ENCODE results near the gene FBXL7.

Gene FBXL7

DNA sequence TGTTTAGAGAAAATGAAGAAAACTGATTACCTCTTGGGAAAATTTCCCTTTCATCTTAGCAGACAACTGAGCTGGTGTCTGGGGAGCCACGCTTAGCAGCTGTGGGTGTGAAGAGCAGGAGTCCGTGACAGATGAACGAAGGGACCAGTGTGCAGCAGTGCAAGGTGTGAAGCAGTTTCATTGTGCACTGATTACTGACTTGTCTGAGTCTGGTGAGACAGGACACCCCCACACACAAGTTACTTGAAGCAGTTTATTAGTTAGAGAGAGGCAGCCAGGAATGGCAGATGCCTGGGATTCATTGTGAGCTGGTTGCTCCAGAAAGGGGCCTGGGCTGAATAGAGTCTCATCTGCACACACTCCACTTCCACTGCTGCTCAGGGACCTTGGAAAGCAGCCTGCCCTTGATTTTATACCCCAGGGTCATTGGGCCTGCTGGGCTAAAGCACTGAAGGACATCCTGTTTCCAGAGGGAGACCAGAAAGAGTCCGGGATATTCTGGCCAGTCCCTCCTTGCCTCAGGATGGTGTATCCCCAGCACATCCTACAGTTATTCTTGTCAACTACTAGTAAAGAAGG lies 47.4 kb downstream of the FBXL7 start:
- no peak for DNase-seq

GRCh38 chr5:15549961-15550360 lies 50.0 kb downstream of the FBXL7 start:
- no peak for DNase-seq

DNA sequence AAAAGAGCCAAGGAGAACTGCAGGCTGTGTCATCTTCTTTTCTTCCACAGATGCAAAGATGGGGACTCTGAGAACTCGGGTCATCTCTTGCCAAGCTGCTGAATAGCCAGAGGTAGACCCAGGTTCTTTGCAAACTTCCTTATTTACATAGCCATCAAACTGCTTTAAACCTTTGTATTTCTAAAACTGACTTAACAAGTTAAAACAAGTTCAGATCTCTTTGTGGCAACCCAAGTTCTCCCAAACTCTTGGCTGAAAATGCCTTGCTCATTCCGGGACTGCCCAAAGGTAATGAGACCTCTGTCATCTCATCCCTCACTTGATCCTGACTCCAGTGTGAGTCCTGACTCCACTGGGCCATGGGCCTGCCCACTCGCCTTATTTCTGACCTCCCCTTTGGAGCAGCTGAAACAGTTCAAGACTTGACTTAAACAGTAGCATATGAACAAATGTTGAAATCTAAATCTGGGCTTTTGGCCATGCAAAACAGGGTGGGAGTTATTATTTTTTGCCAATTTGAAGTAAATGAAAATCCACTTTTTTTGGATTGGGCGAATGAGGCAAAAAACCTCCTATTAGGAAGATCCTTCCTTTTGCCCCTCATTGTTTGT lies 50.6 kb downstream of the FBXL7 start:
- DNase-seq: no peak

- DNase-seq: no peak
Measured at GRCh38 chr5:15551113-15551504, 51.1 kb downstream of the FBXL7 start.

GRCh38 chr5:15554542-15554941 lies 54.6 kb downstream of the FBXL7 start:
- DNase-seq: no peak

DNA sequence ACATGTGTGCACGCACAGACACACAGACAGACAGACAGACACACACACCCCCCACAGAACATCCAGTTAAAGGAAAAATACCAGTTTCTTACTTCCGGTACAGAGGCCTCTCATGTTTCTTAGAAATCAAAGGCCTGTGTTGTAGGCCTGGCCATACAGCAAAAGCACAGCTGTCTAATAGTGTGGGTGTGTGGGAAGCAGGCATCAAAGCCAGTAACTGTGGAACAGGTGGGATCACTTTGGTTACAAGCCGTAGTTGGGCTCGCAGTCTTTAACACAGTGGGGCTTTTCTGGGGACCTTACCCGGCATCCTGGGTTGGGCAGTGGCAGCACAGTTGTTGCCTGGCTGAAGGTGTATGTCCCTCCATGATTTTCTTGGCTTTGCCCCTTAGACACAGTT lies 55.2 kb downstream of the FBXL7 start:
- DNase-seq: no peak

DNA sequence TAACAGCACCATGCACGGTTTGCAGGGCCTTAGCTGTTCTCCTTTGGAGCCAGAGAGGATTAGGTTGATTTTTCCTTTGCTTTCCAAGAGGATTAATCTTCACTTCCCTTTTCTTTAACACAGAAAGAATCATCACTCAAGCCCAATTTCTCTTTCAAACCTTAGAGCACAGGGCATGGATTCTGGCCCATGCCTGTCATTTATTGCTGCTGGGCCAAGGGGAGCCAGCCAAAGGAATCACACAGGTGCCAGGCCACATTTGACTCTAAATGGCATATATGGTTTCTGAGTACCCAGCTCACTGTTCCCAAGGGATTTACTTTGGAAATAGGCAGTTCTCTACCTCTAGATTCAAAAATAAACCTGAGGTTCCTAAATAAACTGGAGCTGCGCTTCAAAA lies 58.3 kb downstream of the FBXL7 start:
- no peak for DNase-seq

GRCh38 chr5:15558681-15559080 lies 58.7 kb downstream of the FBXL7 start:
- DNase-seq: no peak

DNA sequence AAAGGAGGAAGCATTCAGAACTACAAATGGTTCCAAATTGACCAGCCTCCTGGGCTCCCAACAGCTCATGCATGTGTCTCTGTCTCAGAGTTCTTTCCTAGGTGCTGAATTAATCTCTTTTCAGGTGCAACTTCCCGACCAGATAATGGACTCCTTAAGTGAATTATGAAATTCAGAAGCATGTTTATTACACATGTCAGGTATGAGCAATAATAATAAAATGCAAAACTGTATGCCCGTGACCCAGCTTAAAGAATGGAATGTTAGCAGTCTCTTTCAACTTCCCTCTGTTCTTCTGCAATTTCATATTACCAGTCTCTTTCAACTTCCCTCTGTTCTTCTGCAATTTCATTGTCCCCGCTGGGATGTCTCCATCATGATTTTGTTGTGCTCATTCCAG lies 60.4 kb downstream of the FBXL7 start:
- DNase-seq: no peak

- no peak for DNase-seq
Measured at GRCh38 chr5:15564523-15564922, 64.5 kb downstream of the FBXL7 start.

DNA sequence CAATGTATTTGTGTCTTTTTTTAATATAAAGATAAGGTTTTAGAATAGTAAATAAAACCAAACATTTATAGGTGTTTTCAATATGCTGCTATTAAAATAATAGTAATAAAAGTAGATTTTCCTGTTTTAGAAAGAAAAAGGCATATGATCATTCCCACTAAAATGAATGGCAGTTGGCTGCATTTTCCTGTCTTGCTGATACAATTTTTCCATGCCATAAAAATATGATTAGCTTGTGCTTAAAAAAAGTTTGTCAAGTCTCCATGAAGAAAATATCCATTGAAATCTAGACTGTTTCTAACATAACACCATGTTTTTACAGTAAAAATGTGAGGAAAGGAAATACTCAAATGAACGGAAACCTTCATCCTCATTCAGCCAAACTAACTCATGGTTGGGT lies 65.0 kb downstream of the FBXL7 start:
- DNase-seq: no peak

DNA sequence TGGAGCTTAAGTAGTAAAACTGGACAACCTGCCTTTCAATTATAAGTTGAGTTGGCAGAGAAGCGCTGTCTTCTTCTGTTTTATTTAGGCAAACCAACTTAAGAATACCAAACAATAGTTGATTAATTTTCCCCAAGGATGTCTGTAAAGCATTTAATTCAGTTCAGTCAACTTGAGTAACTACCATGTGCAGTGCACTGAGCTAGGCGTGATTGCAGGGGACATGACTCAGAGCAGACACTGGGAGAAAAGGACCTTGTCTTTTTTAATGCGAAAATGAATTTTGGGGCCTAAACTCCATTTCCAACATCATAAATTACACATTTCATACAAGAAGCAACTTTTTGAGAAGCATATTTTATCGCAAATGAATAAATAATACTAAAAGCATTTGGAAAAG lies 66.3 kb downstream of the FBXL7 start:
- no peak for DNase-seq

DNA sequence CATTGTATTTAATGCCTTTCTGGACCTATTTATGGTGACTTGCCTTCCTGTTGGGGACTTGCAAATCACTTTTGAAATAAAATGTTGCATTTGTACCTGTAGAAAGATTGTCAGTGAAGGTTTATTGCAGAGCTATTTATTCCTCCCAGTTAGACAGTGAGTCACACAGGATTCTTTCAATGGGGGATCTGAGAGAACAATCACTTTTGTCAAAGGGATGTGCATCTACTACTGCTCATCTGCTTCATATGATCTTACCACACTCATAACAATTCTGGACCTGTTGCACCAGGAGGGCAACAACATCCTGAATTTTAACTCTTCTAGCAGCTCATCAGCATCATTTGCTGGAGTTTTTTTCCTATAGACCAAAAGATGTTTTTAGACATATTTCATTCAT lies 66.8 kb downstream of the FBXL7 start:
- no peak for DNase-seq

GRCh38 chr5:15570491-15570890 lies 70.5 kb downstream of the FBXL7 start:
- DNase-seq: no peak

- no peak for DNase-seq
Measured at GRCh38 chr5:15571081-15571480, 71.1 kb downstream of the FBXL7 start.

- DNase-seq: no peak
Measured at GRCh38 chr5:15571618-15572017, 71.6 kb downstream of the FBXL7 start.

DNA sequence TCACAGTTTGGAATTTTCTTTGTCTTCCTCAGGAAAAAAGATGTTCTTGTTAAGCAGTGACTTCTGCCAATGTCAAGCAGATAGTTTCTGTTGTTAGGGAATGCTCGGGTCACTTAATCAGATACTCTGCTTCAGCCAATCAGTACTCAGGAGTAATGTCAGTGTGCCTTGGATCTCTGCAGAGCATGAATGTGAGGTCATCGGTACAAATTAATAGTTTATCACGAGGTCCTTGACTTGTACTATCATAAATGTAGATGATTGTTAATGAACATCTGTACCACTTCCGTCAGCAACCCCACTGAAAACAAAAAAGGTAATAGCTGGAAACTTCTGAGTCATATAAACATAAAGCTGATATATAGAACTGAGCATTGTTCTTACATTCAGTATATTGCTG lies 73.6 kb downstream of the FBXL7 start:
- DNase-seq: no peak

DNA sequence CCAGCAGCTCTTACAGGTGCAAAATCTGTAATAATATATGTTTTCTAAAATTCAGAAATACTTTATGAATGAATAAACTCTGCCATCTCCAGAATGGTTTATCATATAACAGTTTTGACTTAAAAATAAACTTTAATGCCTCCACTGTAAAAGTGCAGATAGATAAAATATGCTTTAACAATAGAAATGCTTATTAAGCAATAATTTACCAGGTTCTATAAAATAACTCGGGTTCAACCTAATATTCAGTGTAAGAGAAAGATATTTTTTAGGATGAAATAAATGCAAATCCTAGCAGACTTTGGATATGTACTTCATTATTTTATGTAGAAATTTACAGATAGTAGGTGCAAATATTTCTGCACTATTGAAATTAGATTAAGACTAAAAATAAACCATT lies 74.1 kb downstream of the FBXL7 start:
- no peak for DNase-seq

DNA sequence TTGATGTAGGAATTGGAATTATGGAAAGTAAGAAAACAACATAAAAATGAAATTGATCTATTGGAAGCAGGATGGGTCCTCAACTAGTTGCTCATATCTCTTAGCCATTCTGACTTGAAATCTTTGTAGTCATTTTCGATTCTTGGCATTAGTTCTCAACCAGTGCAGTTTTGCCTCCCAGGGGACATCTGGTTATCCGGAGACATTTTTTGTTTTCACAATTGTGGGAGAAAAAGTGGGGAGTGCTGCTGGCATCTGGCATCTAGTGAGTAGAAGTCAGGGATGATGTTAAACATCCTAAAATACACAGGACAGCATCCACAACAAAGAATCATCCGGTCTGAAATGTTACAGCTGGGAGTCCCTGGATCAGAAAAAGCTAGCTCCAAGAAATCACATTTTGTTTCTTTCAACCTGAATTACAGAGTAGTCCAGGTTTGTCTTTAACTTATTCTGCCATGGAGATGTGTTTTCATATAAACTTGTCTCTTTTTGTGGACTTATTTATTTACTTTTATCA lies 74.9 kb downstream of the FBXL7 start:
- no peak for DNase-seq

- DNase-seq: no peak
Measured at GRCh38 chr5:15575666-15576065, 75.7 kb downstream of the FBXL7 start.

- no peak for DNase-seq
Measured at GRCh38 chr5:15577132-15577531, 77.2 kb downstream of the FBXL7 start.

DNA sequence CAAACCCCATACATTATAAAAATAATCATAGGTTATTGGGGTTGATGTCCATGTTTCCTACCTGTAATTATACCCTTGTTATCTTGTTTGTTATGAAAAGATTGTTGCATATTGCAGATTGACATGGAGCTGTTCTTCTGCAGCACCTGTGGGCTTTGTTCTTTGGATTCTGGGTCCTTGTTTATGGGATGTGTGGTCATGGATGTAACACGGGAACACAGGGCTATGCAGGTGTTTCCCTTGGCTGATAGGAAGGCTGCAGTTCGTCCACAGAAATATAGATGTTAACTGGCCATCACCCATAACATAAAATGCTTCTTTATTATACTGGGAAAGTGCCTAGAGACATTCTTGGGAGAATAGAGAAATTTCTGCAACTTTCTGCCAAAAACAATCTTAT lies 77.9 kb downstream of the FBXL7 start:
- DNase-seq: no peak

- DNase-seq: no peak
Measured at GRCh38 chr5:15579193-15579990, 79.4 kb downstream of the FBXL7 start.

DNA sequence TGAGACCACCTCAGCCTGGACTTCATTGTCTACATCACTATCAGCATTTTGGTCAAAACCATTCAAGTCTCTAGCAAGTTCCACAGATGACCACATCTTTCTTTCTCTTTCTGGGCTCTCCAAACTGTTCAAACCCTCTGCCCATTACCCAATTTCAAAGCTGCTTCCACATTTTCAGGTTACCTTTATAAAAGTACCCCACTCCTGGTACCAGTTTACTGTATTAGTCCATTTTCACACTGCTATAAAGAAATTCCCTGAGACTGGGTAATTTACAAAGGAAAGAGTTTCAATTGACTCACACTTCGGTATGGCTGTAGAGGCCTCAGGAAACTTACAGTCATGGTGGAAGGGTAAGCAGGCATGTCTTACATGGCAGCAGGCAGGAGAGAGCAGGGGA lies 84.5 kb downstream of the FBXL7 start:
- no peak for DNase-seq

Data from DMS53 (cell line).